HFFc6 (cell line): ENCODE data around the gene AHDC1. TPM values are rescaled to one million over a fixed set of nuclear protein-coding genes. Genes with fewer than 3 reads are reported as not detected.

ENCODE experiments used
- DNase-seq: peaks from one replicate; pipeline ENCODE4 v3.0.0-alpha.2; 2018
- H3K27ac Mint-ChIP-seq: 2 replicates; pipeline ENCODE4 v1.8.0; 2020; ENCODE audit warnings: mild to moderate bottlenecking, mixed read lengths
- H3K27me3 Mint-ChIP-seq: 2 replicates; pipeline ENCODE4 v1.8.0; 2021; ENCODE audit warnings: mild to moderate bottlenecking, moderate library complexity, mixed read lengths; ENCODE audit not compliant: insufficient read depth
- H3K36me3 Mint-ChIP-seq: 2 replicates; pipeline ENCODE4 v1.8.0; 2021; ENCODE audit warnings: low read depth, mixed read lengths
- H3K4me1 Mint-ChIP-seq: 2 replicates; pipeline ENCODE4 v1.8.0; 2020; ENCODE audit warnings: low read depth, mixed read lengths
- H3K4me3 Mint-ChIP-seq: 2 replicates; pipeline ENCODE4 v1.8.0; 2020; ENCODE audit warnings: mild to moderate bottlenecking, moderate library complexity, mixed read lengths
- H3K9me3 Mint-ChIP-seq: 2 replicates; pipeline ENCODE4 v1.8.0; 2020; ENCODE audit warnings: mild to moderate bottlenecking, mixed read lengths
- CTCF ChIP-seq: fragments of 200-600 bp; sonication (generic); IDR thresholded peaks from 2 replicates; pipeline ENCODE4 v1.5.0; 2021; ENCODE audit warnings: antibody characterized with exemption, mild to moderate bottlenecking
- total RNA-seq, 6 experiments: library from RNA; stranded (reverse); fragmentation: NEBNext Ultra II Directional; extraction: Animal tissue kit (Norgen Biotek cat#: 25700); gene quantifications; 2 replicates in 1 of 6; 3 replicates in 5 of 6; pipeline ENCODE4 v1.2.3, GENCODE V29; 2021

Gene AHDC1
- total RNA-seq, 6 experiments from 2014 or later = 30.7 to 53.2 (median 34.7) TPM

GRCh38 chr1:27485363-27485762 is 118.6 kb downstream of the AHDC1 start:
- Mint-ChIP-seq H3K9me3 (no peaks in the 10 kb centered on the region), H3K4me3 (no peak overlapping the region), H3K36me3 (peaks cover 6% of the 10 kb centered on the region), H3K4me1 (peaks cover 31% of the 10 kb centered on the region), H3K27me3 (peaks cover 10% of the 10 kb centered on the region; the same call in 1 of the 2 replicates), H3K27ac (no peak overlapping the region)
- TF ChIP-seq CTCF = no peak
- DNase-seq = no peak

Other genes with a start within 250 kb of the AHDC1 start
- gene MAP3K6, start 237.2 kb downstream of the AHDC1 start, total RNA-seq = 10 to 100 TPM; 22.6 to 30.8 (median 27.7) TPM
- gene FCN3, start 229.3 kb downstream of the AHDC1 start, total RNA-seq = not detected
- not detected for gene CD164L2, start 220.8 kb downstream of the AHDC1 start, total RNA-seq
- 1 to 10 TPM; 2.3 to 3.3 (median 2.9) TPM for gene GPR3, start 211.5 kb downstream of the AHDC1 start, total RNA-seq
- gene WASF2, start 114.0 kb downstream of the AHDC1 start, total RNA-seq = 10 to 100 TPM; 84.4 to 99.7 (median 93.1) TPM
- gene FGR, start 31.0 kb upstream of the AHDC1 start, total RNA-seq = not detected
- gene IFI6, start 68.0 kb upstream of the AHDC1 start, total RNA-seq = 10 to 100 TPM; 16.7 to 23.8 (median 20.5) TPM
- gene FAM76A, start 121.8 kb upstream of the AHDC1 start, total RNA-seq = 1 to 10 TPM; 6.7 to 9.2 (median 7.8) TPM
- 10 to 100 TPM; 38.6 to 58.1 (median 46.2) TPM for gene STX12, start 169.1 kb upstream of the AHDC1 start, total RNA-seq
- gene PPP1R8, start 226.6 kb upstream of the AHDC1 start, total RNA-seq = 10 to 100 TPM; 38.1 to 45.3 (median 39.1) TPM